Measurements from ENCODE around the gene RIPOR3. TPM values are rescaled to one million over a fixed set of nuclear protein-coding genes. Genes with fewer than 3 reads are reported as not detected.

RIPOR3 gene
- total RNA-seq, 2 donors from 2014 or later = 2.3 to 6.9 TPM

GRCh38 chr20:50636601-50637540 is 54.5 kb downstream of the RIPOR3 start:
- Histone ChIP-seq H3K4me1 (peaks cover 14% of the 10 kb centered on the region), H3K4me3 (no peak overlapping the region), H3K9me3 (no peaks in the 10 kb centered on the region), H3K27me3 (no peaks in the 10 kb centered on the region), H3K36me3 (replicated peaks in 1 of 2; ENCODE audit: insufficient read depth in 1 of 2, low read depth in 2 of 2) (no peaks in the 10 kb centered on the region), H3K27ac (no peak overlapping the region)
- no peak for ATAC-seq
- TF ChIP-seq POLR2A (IDR thresholded peaks at IDR 0.05) (no peak), CTCF (IDR thresholded peaks at IDR 0.05) (no peak)
- WGBS, 2 donors = 71 to 85% methylated on average over 15 to 21 of the region's 22 CpGs
- intact Hi-C loops (cut with DNase I) = no loop called here
- no peak for DNase-seq

GRCh38 chr20:50635676-50636600 is 55.4 kb downstream of the RIPOR3 start:
- no peaks in the 10 kb centered on the region for H3K27me3 ChIP-seq
- no peaks in the 10 kb centered on the region for H3K36me3 ChIP-seq (replicated peaks in 1 of 2; ENCODE audit: insufficient read depth in 1 of 2, low read depth in 2 of 2)
- intact Hi-C loops (cut with DNase I) = no loop called here
- TF ChIP-seq CTCF (IDR thresholded peaks at IDR 0.05) (peak; percentile 82 to 95 (median 88)), POLR2A (IDR thresholded peaks at IDR 0.05) (peak in 1 of 3 donors; percentile 3)
- WGBS, 2 donors = 15 to 18% methylated on average over 11 to 21 of the region's 21 CpGs
- H3K4me3 ChIP-seq = no peak overlapping the region
- peak; percentile 69 to 85 (median 79) for DNase-seq
- peaks cover 14% of the 10 kb centered on the region for H3K4me1 ChIP-seq
- peak; percentile 89 for ATAC-seq
- no peaks in the 10 kb centered on the region for H3K9me3 ChIP-seq
- no peak overlapping the region for H3K27ac ChIP-seq

- Histone ChIP-seq H3K36me3 (replicated peaks in 1 of 2; ENCODE audit: insufficient read depth in 1 of 2, low read depth in 2 of 2) (no peaks in the 10 kb centered on the region), H3K4me1 (peaks cover 14% of the 10 kb centered on the region), H3K9me3 (no peaks in the 10 kb centered on the region), H3K27me3 (no peaks in the 10 kb centered on the region), H3K4me3 (no peak overlapping the region), H3K27ac (no peak overlapping the region)
- no peak for ATAC-seq
- WGBS, 2 donors = 89 to 90% methylated on average over 10 of the region's 10 CpGs
- TF ChIP-seq POLR2A (IDR thresholded peaks at IDR 0.05) (no peak), CTCF (IDR thresholded peaks at IDR 0.05) (no peak)
- no peak for DNase-seq
- intact Hi-C loops (cut with DNase I) = no loop called here
Observed at GRCh38 chr20:50635014-50635557, 56.3 kb downstream of the RIPOR3 start.

- Histone ChIP-seq H3K4me1 (peaks cover 14% of the 10 kb centered on the region), H3K27me3 (no peaks in the 10 kb centered on the region), H3K9me3 (no peaks in the 10 kb centered on the region), H3K4me3 (no peak overlapping the region), H3K27ac (no peak overlapping the region), H3K36me3 (replicated peaks in 1 of 2; ENCODE audit: insufficient read depth in 1 of 2, low read depth in 2 of 2) (no peaks in the 10 kb centered on the region)
- intact Hi-C loops (cut with DNase I) = no loop called here
- no peak for ATAC-seq
- TF ChIP-seq CTCF (IDR thresholded peaks at IDR 0.05) (no peak), POLR2A (IDR thresholded peaks at IDR 0.05) (no peak)
- 86 to 90% methylated on average over 6 of the region's 6 CpGs for WGBS, 2 donors
- no peak for DNase-seq
Observed at GRCh38 chr20:50634191-50634590, 57.2 kb downstream of the RIPOR3 start.
